WERI-Rb-1 (cell line): ENCODE data around the gene ADK.
"Not testable (repeated sequence)": the region's sequence is repeated elsewhere in the genome, so short reads cannot be mapped to it uniquely, and the experiment has no call there.

Experiments used
- DNase-seq: peaks from one replicate; pipeline ENCODE4 v3.0.0-alpha.2; 2020
- H3K27ac ChIP-seq: fragments of 250-450 bp; sonication (Bioruptor Pico); 2 replicates; pipeline ENCODE4 v1.5.1; 2020; ENCODE audit warnings: mild to moderate bottlenecking, moderate library complexity
- H3K27me3 ChIP-seq: fragments of 250-450 bp; sonication (Bioruptor Pico); 2 replicates; pipeline ENCODE4 v1.5.1; 2021; ENCODE audit warnings: mild to moderate bottlenecking, low read depth, moderate library complexity; ENCODE audit not compliant: insufficient read depth, severe bottlenecking
- H3K36me3 ChIP-seq: fragments of 250-450 bp; sonication (Bioruptor Pico); 2 replicates; pipeline ENCODE4 v1.5.1; 2020; ENCODE audit warnings: mild to moderate bottlenecking, moderate library complexity
- H3K4me3 ChIP-seq: 2 replicates; pipeline ENCODE4 v1.5.1; 2011; ENCODE audit warnings: low read depth, mild to moderate bottlenecking, control low read depth, low read length
- H3K9me3 ChIP-seq: fragments of 250-450 bp; sonication (Bioruptor Pico); 2 replicates; pipeline ENCODE4 v1.5.1; 2021; ENCODE audit warnings: mild to moderate bottlenecking, moderate library complexity; ENCODE audit not compliant: severe bottlenecking
- TF ChIP-seq, protein P1 (sequence below): IDR thresholded peaks from 2 replicates; pipeline ENCODE4 v1.5.1; 2011; ENCODE audit warnings: low read depth, mild to moderate bottlenecking, control low read depth, inconsistent platforms, low read length

The ADK gene

DNA sequence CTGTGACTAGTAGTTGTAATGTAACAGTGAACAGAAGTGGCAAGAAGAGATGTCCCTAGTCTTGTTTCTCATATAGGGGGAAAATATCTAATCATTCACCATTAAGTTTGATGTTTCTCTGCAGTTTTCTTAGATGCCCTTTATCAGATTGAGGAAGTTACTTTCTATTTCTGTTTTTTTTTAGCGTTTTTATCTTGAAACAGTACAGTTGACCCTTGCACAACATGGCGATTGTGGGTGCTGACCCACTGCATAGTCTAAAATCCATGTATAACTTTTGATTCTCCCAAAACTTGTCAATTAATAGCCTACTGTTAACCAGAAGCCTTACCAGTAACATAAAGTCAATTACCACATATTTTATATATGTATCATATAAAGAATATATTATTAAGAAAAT is 192.0 kb downstream of the ADK start:
- no peak for DNase-seq
- no peak overlapping the region for H3K4me3 ChIP-seq
- H3K9me3 ChIP-seq: peaks cover 5% of the 10 kb centered on the region
- TF ChIP-seq, protein P1, sequence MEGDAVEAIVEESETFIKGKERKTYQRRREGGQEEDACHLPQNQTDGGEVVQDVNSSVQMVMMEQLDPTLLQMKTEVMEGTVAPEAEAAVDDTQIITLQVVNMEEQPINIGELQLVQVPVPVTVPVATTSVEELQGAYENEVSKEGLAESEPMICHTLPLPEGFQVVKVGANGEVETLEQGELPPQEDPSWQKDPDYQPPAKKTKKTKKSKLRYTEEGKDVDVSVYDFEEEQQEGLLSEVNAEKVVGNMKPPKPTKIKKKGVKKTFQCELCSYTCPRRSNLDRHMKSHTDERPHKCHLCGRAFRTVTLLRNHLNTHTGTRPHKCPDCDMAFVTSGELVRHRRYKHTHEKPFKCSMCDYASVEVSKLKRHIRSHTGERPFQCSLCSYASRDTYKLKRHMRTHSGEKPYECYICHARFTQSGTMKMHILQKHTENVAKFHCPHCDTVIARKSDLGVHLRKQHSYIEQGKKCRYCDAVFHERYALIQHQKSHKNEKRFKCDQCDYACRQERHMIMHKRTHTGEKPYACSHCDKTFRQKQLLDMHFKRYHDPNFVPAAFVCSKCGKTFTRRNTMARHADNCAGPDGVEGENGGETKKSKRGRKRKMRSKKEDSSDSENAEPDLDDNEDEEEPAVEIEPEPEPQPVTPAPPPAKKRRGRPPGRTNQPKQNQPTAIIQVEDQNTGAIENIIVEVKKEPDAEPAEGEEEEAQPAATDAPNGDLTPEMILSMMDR: no peak
- H3K36me3 ChIP-seq: no peaks in the 10 kb centered on the region
- H3K27me3 ChIP-seq: no peaks in the 10 kb centered on the region
- H3K27ac ChIP-seq: no peak overlapping the region

DNA sequence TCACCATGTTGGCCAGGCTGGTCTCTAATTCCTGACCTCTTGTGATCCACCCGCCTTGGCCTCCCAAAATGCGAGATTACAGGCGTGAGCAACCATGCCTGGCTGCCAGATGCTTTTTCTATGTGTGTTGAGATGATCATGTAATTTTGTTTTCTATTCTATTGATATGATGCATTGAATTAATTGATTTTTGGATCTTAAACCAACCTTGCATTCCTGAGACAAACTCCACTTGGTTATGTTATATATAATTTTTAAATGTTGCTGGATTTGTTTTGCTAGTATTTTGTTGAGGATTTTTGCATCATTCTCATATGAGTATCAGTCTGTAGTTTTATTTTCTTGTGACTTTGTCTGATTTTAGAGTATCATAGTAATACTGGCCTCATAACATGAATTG is 192.8 kb downstream of the ADK start:
- TF ChIP-seq, protein P1: no peak
- Histone ChIP-seq H3K27me3 (no peaks in the 10 kb centered on the region), H3K9me3 (peaks cover 5% of the 10 kb centered on the region), H3K4me3 (no peak overlapping the region), H3K36me3 (no peaks in the 10 kb centered on the region), H3K27ac (no peak overlapping the region)
- no peak for DNase-seq

DNA sequence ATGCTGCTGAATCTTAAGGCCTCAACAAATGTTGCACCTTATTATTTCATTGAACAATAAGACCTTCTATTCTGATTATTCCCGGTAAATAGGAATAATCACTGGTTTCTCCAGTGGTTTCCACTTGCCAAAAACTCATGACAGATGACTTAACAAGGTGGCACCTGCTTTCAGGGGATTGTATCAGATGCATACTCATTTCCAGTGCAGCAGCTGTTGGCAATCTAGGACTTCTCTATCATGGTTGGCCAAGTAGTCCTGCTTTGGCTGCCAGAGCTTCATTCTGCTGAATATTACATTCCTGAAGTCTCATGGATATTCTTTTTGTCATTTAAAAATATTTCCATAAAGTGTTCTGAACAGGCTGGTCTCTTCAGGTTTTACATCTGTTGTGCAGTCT is 193.3 kb downstream of the ADK start:
- H3K4me3 ChIP-seq: no peak overlapping the region
- no peak overlapping the region for H3K27ac ChIP-seq
- H3K9me3 ChIP-seq: peaks cover 5% of the 10 kb centered on the region
- TF ChIP-seq, protein P1: no peak
- no peaks in the 10 kb centered on the region for H3K27me3 ChIP-seq
- no peak for DNase-seq
- H3K36me3 ChIP-seq: no peaks in the 10 kb centered on the region

DNA sequence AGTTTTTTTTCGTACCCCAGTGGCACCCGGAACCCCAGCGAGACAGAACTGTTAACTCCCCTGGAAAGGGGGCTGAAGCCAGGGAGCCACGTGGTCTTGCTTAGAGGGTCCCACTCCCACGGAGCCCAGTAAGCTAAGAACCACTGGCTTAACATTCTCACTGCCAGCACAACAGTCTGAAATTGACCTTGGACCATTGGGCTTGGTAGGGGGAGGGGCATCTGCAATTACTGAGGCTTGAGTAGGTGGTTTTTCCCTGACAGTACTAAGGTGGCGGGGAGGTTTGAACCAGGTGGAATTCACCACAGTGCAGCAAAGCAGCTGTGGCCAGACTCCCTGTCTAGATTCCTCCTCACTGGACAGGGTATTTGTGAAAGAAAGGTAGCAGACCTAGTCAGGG is 196.5 kb downstream of the ADK start:
- TF ChIP-seq, protein P1: no peak
- H3K27ac ChIP-seq: no peak overlapping the region
- peaks cover 5% of the 10 kb centered on the region for H3K9me3 ChIP-seq
- DNase-seq: no peak
- H3K36me3 ChIP-seq: no peaks in the 10 kb centered on the region
- H3K4me3 ChIP-seq: no peak overlapping the region
- H3K27me3 ChIP-seq: no peaks in the 10 kb centered on the region

DNA sequence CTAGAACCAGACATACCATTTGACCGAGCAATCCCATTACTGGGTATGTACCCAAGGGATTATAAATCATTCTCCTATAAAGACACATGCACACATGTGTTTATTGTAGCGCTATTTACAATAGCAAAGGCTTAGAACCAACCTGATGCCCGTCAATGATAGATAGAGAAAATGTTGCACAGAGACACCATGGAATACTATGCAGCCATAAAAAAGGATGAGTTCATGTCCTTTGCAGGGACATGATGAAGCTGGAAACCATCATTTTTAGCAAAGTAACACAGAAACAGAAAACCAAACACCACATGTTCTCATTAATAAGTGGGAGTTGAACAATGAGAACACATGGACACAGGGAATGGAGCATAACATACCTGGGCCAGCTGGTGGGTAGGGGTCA is 202.0 kb downstream of the ADK start:
- not testable (repeated sequence) for H3K36me3 ChIP-seq, H3K27me3 ChIP-seq, H3K4me3 ChIP-seq, DNase-seq, H3K27ac ChIP-seq, H3K9me3 ChIP-seq

DNA sequence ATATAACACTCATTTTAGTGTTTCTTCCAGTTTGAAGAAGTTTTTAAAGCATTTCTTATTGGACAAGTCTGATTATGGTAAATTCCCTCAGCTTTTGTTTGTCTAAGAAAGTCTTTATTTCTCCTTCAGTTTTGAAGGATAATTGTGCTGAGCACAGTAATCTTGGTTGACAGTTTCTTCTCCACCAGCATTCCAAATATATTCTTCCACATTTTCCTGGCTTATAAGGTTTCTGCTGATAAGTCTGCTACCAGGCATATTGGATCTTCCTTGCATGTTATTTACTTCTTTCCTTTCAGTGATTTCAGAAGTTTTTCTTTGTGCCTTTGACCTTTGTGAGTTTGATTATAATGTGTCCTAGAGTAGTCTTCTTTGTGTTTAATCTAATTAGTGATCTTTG is 210.7 kb downstream of the ADK start:
- H3K9me3 ChIP-seq: no peaks in the 10 kb centered on the region
- TF ChIP-seq, protein P1: no peak

DNA sequence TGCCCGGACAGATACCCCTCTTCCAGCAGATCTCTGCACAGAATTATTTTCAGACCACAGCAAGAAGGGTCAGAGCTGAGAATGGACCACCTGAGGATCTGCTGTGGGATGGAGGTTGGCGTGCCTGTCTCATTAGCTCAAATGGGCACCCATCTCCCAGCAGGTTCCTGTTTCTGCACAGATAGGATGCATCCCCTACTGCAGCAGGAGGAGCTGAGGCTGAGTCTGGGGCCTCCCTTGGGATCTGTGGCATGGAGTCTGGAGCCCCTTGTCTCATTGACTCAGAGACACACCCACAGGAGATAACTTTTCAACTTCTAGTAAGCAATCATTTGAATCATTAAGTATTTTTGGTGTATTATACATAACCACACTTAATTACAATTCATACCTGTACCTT is 212.7 kb downstream of the ADK start:
- no peaks in the 10 kb centered on the region for H3K9me3 ChIP-seq
- no peak for DNase-seq

More for the DNA sequence above, 210.7 kb downstream of the ADK start:
- Histone ChIP-seq H3K4me3 (no peak overlapping the region), H3K36me3 (peaks cover 3% of the 10 kb centered on the region), H3K27me3 (no peaks in the 10 kb centered on the region), H3K27ac (no peak overlapping the region)
- no peak for DNase-seq

More for the DNA sequence above, 212.7 kb downstream of the ADK start:
- Histone ChIP-seq H3K36me3 (peaks cover 3% of the 10 kb centered on the region), H3K27ac (no peak overlapping the region), H3K27me3 (no peaks in the 10 kb centered on the region), H3K4me3 (no peak overlapping the region)
- TF ChIP-seq, protein P1: no peak
